A549 (cell line): ENCODE measurements around the gene CBX3.

Experiments
- CBX2 ChIP-seq: fragments of 200-600 bp; sonication (generic); IDR thresholded peaks from 2 replicates; pipeline ENCODE4 v1.6.1; 2016; ENCODE audit warnings: low read depth, mild to moderate bottlenecking, borderline replicate concordance
- CTCF ChIP-seq: fragments of >200 bp; sonication (Bioruptor Twin); formaldehyde crosslinking; IDR thresholded peaks from 3 replicates; pipeline ENCODE4 v1.5.1; 2016
- HDAC2 ChIP-seq: fragments of 200-600 bp; sonication (generic); IDR thresholded peaks from 2 replicates; pipeline ENCODE4 v1.6.1; 2016
- MAX ChIP-seq: IDR thresholded peaks from 2 replicates; pipeline ENCODE4 v1.6.1; 2012
- NPAS2 ChIP-seq: fragments of 250-450 bp; sonication (Bioruptor Pico); IDR thresholded peaks from 2 replicates; pipeline ENCODE4 v1.8.0; 2022; ENCODE audit warnings: mild to moderate bottlenecking, moderate library complexity, borderline replicate concordance
- PHF8 ChIP-seq: fragments of 200-600 bp; sonication (generic); IDR thresholded peaks from 2 replicates; pipeline ENCODE4 v1.6.1; 2016; ENCODE audit warnings: low read depth, mild to moderate bottlenecking, antibody characterized with exemption, moderate library complexity, borderline replicate concordance
- POLR2A ChIP-seq: IDR thresholded peaks from 2 replicates; pipeline ENCODE4 v1.6.1; 2012; ENCODE audit warnings: mild to moderate bottlenecking, low read length
- RAD21 ChIP-seq, 2 experiments: fragments of >200 bp in 1 of 2; sonication (Bioruptor Twin) in 1 of 2; formaldehyde crosslinking in 1 of 2; IDR thresholded peaks in 1 of 2; conservative IDR thresholded peaks in 1 of 2; 2 replicates in 1 of 2; 3 replicates in 1 of 2; pipeline ENCODE4 v1.6.1; 2012 to 2018; ENCODE audit warnings: inconsistent platforms in 1 of 2
- RNF2 ChIP-seq: fragments of 200-600 bp; sonication (generic); IDR thresholded peaks from 2 replicates; pipeline ENCODE4 v1.6.1; 2016; ENCODE audit warnings: low read depth, mild to moderate bottlenecking, antibody characterized with exemption, moderate library complexity, borderline replicate concordance

- TF ChIP-seq MAX (no peak), RNF2 (no peak), CTCF (no peak), POLR2A (no peak), NPAS2 (no peak), PHF8 (no peak), RAD21 (conservative IDR thresholded peaks at IDR 0.05 in 1 of 2, IDR thresholded peaks at IDR 0.05 in 1 of 2) (no peak), CBX2 (no peak), HDAC2 (no peak)
These were observed 35.7 kb downstream of the CBX3 start for GRCh38 chr7:26237035-26237807.
